Rectal smooth muscle tissue (tissue), 1 donor: Measurements from ENCODE around the gene KCNA10.

ENCODE experiments used
- H3K27ac ChIP-seq: one replicate; pipeline ENCODE4 v1.7.0; 2013; ENCODE audit warnings: low read depth, low read length, inconsistent platforms
- H3K27me3 ChIP-seq: one replicate; pipeline ENCODE4 v1.7.0; 2013; ENCODE audit warnings: low read length; ENCODE audit not compliant: control insufficient read depth, insufficient read depth
- H3K36me3 ChIP-seq: one replicate; pipeline ENCODE4 v1.7.0; 2013; ENCODE audit warnings: low read length; ENCODE audit not compliant: control insufficient read depth, insufficient read depth
- H3K4me1 ChIP-seq: one replicate; pipeline ENCODE4 v1.7.0; 2013; ENCODE audit warnings: low read length; ENCODE audit not compliant: control insufficient read depth, insufficient read depth
- H3K4me3 ChIP-seq: one replicate; pipeline ENCODE4 v1.7.0; 2013; ENCODE audit warnings: low read length
- H3K9ac ChIP-seq: one replicate; pipeline ENCODE4 v1.7.0; 2013; ENCODE audit warnings: low read length

KCNA10 gene

DNA sequence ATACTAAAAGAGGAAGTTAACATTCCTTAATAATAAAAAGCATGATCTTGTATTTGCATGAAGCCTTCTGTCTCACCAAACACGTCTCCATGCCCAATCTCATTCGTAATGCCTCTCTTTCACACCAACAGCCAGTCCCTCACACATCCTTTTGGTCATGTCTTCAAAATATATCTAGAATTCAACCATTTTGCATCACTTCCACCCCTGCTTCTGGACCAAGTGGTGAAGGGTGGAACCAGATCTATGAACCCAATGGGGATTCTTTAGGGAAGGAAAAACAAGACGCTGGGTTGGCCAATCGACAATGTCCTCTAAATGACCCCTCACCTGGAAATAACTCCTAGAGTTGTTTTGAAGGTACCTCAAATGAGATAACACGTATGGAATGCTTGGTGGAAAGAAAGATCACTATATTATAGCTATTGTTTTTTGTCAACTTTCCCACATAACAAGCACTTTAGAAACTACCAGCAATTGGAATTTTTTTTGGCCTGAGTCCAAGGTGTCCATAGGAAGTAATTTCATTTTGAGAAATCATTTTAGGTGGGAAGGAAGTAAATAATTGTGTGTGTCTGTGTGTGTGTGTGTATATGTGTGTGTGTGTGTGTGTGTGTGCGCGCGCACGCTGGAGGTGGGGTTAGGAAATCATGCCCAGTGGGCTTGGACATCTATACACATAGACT lies at the start of gene KCNA10:
KCNA10 (minus strand) TSS at position 51 of the 686 bp plus-strand sequence. CDS start 388 bp downstream, outside the sequence.
- Histone ChIP-seq H3K4me1 (no peaks in the 10 kb centered on the region), H3K36me3 (no peaks in the 10 kb centered on the region), H3K4me3 (no peak within 1 kb of the TSS), H3K27ac (no peak within 1 kb of the TSS), H3K9ac (no peak within 1 kb of the TSS), H3K27me3 (no peaks in the 10 kb centered on the region)

GRCh38 chr1:110566836-110567235 lies 47.9 kb upstream of the KCNA10 start:
- Histone ChIP-seq H3K36me3 (no peaks in the 10 kb centered on the region), H3K4me3 (no peak overlapping the region), H3K9ac (no peak overlapping the region), H3K4me1 (no peaks in the 10 kb centered on the region), H3K27me3 (no peaks in the 10 kb centered on the region), H3K27ac (no peak overlapping the region)

GRCh38 chr1:110565565-110565964 lies 46.6 kb upstream of the KCNA10 start:
- H3K36me3 ChIP-seq = no peaks in the 10 kb centered on the region
- no peak overlapping the region for H3K27ac ChIP-seq
- no peak overlapping the region for H3K9ac ChIP-seq
- no peaks in the 10 kb centered on the region for H3K4me1 ChIP-seq
- no peaks in the 10 kb centered on the region for H3K27me3 ChIP-seq
- H3K4me3 ChIP-seq = no peak overlapping the region

GRCh38 chr1:110563089-110563488 lies 44.1 kb upstream of the KCNA10 start:
- H3K9ac ChIP-seq = no peak overlapping the region
- no peaks in the 10 kb centered on the region for H3K27me3 ChIP-seq
- H3K4me1 ChIP-seq = no peaks in the 10 kb centered on the region
- no peak overlapping the region for H3K27ac ChIP-seq
- no peaks in the 10 kb centered on the region for H3K36me3 ChIP-seq
- no peak overlapping the region for H3K4me3 ChIP-seq

DNA sequence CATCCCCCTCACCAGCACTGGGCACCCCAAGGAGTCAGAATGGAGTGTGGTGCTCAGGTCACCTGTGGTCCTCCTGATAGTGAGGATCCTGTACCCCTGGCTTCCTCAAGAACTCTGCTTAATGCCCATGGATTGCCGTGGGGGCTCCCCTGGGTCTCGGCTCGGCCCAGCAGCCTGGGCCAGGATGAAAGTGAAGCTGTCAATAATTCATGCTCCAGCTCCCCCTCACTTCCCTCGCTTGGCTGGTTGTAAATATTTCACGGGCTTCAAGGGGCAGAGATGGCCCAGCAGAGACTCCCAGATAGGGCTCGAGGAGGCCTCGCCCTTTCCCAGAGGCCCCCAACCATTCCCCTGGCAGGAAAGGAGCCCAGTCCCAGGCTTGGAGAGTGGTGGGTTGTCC lies 42.6 kb upstream of the KCNA10 start:
- Histone ChIP-seq H3K4me1 (no peaks in the 10 kb centered on the region), H3K36me3 (no peaks in the 10 kb centered on the region), H3K27me3 (no peaks in the 10 kb centered on the region), H3K27ac (no peak overlapping the region), H3K9ac (no peak overlapping the region), H3K4me3 (no peak overlapping the region)

DNA sequence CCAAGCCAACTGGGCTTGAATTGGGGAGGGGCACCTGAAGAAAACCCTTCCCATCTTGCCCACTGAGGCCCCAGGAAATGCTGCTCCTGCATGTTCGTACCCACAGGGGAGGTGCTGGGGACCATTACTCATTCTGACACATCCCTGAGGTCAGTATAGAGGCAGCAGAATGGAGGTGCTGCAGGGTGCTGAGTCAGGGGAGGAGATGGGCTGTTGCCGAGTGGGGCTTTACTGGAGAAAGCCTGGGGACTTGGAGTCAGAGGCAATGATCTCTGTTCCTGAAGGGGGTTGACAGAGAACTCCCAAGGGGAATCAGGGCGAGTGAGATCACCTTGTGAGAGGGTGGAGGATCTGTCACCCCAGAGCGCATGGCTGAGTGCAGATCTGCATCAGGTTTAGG lies 40.2 kb upstream of the KCNA10 start:
- peaks cover 3% of the 10 kb centered on the region for H3K27me3 ChIP-seq
- H3K9ac ChIP-seq = no peak overlapping the region
- H3K27ac ChIP-seq = no peak overlapping the region
- no peaks in the 10 kb centered on the region for H3K36me3 ChIP-seq
- no peak overlapping the region for H3K4me3 ChIP-seq
- H3K4me1 ChIP-seq = peaks cover 5% of the 10 kb centered on the region

DNA sequence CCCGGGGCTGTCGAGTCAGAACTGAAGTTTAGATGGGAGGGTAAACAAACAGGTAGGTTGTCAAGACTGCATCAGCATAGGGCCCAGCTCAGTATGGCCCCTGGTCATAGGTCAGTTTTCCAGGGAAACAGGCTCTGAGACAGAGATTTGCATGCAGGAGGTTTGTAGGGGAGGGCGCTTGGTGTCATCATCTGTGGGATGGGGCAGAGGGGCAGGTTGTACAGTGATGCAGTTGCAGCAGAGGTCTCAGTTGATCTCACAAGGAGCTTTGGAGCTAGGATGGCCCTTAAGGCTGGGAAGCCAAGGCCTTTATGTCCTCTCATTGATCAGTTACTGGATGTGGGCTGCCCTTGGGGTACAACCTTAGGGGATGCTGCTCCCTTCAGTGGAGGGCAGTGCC lies 38.5 kb upstream of the KCNA10 start:
- Histone ChIP-seq H3K4me3 (no peak overlapping the region), H3K4me1 (peaks cover 5% of the 10 kb centered on the region), H3K9ac (no peak overlapping the region), H3K27ac (no peak overlapping the region), H3K36me3 (no peaks in the 10 kb centered on the region), H3K27me3 (peaks cover 3% of the 10 kb centered on the region)

DNA sequence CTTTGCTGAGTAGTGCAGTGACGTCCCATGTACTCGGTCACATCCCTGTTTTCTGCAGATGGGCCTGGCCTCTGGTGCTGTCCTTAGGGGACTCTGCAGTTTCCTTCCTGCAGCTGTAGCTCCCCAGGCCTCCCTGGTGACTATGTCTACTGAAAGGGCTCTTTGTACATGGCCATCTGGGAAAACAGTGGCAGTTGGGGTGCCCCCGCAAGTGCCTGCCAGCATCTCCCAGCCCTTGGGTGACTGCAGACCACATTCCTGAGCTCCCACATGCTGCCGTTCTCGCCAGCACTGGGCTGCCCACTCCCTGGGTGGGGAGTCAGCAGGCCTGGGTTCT lies 37.5 kb upstream of the KCNA10 start:
- Histone ChIP-seq H3K27ac (no peak overlapping the region), H3K36me3 (no peaks in the 10 kb centered on the region), H3K27me3 (peaks cover 5% of the 10 kb centered on the region), H3K4me3 (no peak overlapping the region), H3K9ac (no peak overlapping the region), H3K4me1 (peaks cover 5% of the 10 kb centered on the region)

DNA sequence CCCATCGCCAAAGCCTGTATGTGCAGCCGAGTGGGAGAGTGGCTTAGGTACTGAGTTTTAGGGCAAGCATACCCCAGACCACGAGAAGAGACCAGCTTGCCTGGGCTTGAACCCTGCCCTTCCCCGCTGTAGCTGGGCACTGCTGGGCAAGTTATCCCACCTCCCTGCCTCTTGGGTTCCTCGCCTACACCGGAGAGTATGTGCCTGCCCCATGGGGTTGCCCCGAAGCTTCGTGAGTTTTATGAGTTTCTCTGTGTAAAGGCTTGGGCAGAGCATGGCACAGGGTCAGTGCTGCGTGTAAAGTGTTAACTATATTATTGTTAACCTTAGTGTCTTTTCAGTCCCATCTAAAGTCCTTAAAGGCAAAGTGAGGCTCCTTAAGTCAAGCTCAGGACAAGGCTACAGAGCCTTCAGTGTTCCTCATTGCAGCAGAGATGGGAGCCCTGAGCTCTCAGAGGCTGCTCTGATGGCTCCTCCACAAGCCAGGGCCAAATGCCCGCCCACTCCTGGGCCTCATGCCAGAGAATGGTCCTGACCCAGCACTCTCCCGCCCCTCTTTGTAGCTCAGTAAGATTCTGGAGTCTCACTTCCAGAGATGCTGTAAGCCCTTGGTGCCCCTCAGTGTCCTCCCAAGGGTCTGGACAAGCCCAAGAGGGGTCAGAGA lies 37.0 kb upstream of the KCNA10 start:
- H3K27ac ChIP-seq = peak overlapping the region; percentile 33
- no peak overlapping the region for H3K9ac ChIP-seq
- peaks cover 5% of the 10 kb centered on the region for H3K27me3 ChIP-seq
- H3K36me3 ChIP-seq = no peaks in the 10 kb centered on the region
- peak overlapping the region; percentile 56 for H3K4me3 ChIP-seq
- H3K4me1 ChIP-seq = peaks cover 5% of the 10 kb centered on the region

GRCh38 chr1:110554871-110555801 lies 36.2 kb upstream of the KCNA10 start:
- H3K27me3 ChIP-seq = peaks cover 5% of the 10 kb centered on the region
- H3K27ac ChIP-seq = peak overlapping the region; percentile 33
- peak overlapping the region; percentile 56 for H3K4me3 ChIP-seq
- peaks cover 5% of the 10 kb centered on the region for H3K4me1 ChIP-seq
- no peaks in the 10 kb centered on the region for H3K36me3 ChIP-seq
- H3K9ac ChIP-seq = no peak overlapping the region

- H3K36me3 ChIP-seq = no peaks in the 10 kb centered on the region
- H3K27me3 ChIP-seq = peaks cover 8% of the 10 kb centered on the region
These were observed 32.4 kb upstream of the KCNA10 start for GRCh38 chr1:110551278-110551809.

GRCh38 chr1:110549831-110550230 lies 30.9 kb upstream of the KCNA10 start:
- Histone ChIP-seq H3K36me3 (no peaks in the 10 kb centered on the region), H3K27ac (no peak overlapping the region), H3K9ac (no peak overlapping the region), H3K4me1 (no peaks in the 10 kb centered on the region), H3K4me3 (no peak overlapping the region), H3K27me3 (peaks cover 7% of the 10 kb centered on the region)

More at GRCh38 chr1:110551278-110551809, 32.4 kb upstream of the KCNA10 start:
- Histone ChIP-seq H3K9ac (no peak overlapping the region), H3K4me1 (peaks cover 5% of the 10 kb centered on the region), H3K4me3 (no peak overlapping the region), H3K27ac (no peak overlapping the region)
